Activated CD8-positive, alpha-beta T cell treated with anti-CD3 and anti-CD28 coated beads for 36 hours (primary cell): Measurements from ENCODE around the gene HSP90AB1. TPM values are rescaled to one million over a fixed set of nuclear protein-coding genes. Genes with fewer than 3 reads are reported as not detected.

Source experiments
- ATAC-seq: fragments of 200-7000 bp; cut with Tn5 transposase; one replicate; pipeline ENCODE4 v1.10.0; 2021; ENCODE audit warnings: mild to moderate bottlenecking, moderate library complexity
- CTCF ChIA-PET: fragments of 350-600 bp; sonication (Branson Sonifier 250); formaldehyde crosslinking; loops from one replicate; lab custom pipeline; 2021; ENCODE audit warnings: antibody characterized with exemption; lab: Charles Lee
- POLR2A ChIA-PET: fragments of 350-600 bp; sonication (Branson Sonifier 250); formaldehyde crosslinking; loops from one replicate; lab custom pipeline; 2021; ENCODE audit warnings: antibody characterized with exemption; lab: Charles Lee
- DNase-seq: peaks from one replicate; pipeline ENCODE4 v3.0.0-alpha.2; 2020
- H3K27ac Mint-ChIP-seq: one replicate; pipeline ENCODE4 v1.8.0; 2021; ENCODE audit warnings: mild to moderate bottlenecking, mixed read lengths
- H3K27me3 Mint-ChIP-seq: one replicate; pipeline ENCODE4 v1.8.0; 2021; ENCODE audit warnings: mixed read lengths
- H3K36me3 Mint-ChIP-seq: one replicate; pipeline ENCODE4 v1.8.0; 2021; ENCODE audit warnings: low read depth, mixed read lengths
- H3K4me1 Mint-ChIP-seq: one replicate; pipeline ENCODE4 v1.8.0; 2021; ENCODE audit warnings: low read depth, mixed read lengths
- H3K4me3 Mint-ChIP-seq: one replicate; pipeline ENCODE4 v1.8.0; 2021; ENCODE audit warnings: mild to moderate bottlenecking, moderate library complexity, mixed read lengths
- H3K9me3 Mint-ChIP-seq: one replicate; pipeline ENCODE4 v1.8.0; 2021; ENCODE audit warnings: mixed read lengths
- CTCF ChIP-seq: fragments of 200-600 bp; IDR thresholded peaks from one replicate; pipeline ENCODE4 v1.8.0; 2022; ENCODE audit warnings: antibody characterized with exemption, mild to moderate bottlenecking
- intact Hi-C: fragments of 100-400 bp; cut with micrococcal nuclease; formaldehyde crosslinking; loops from one replicate; pipeline ENCODE4 v1.10.0; 2022
- total RNA-seq, 2 experiments: library from RNA; stranded (reverse); gene quantifications; one replicate each; pipeline ENCODE4 v1.2.3, GENCODE V29; 2021

Gene HSP90AB1
- total RNA-seq, 2 experiments from 2014 or later: 2,124 to 2,130 TPM

- TF ChIP-seq CTCF: no peak
- DNase-seq: no peak
- CTCF ChIA-PET: interaction anchor here (1.3 to 1.7 kb wide), 2 partner anchors 18 to 37 kb away, joined by 4 to 7 read pairs; partner anchors contain the start of gene SLC35B2
- intact Hi-C loops: no loop called here
- peak overlapping the region; percentile 54 for H3K4me3 Mint-ChIP-seq
- no peaks in the 10 kb centered on the region for H3K9me3 Mint-ChIP-seq
- no peak overlapping the region for H3K27ac Mint-ChIP-seq
- peaks cover 42% of the 10 kb centered on the region for H3K4me1 Mint-ChIP-seq
- no peak for ATAC-seq
- H3K36me3 Mint-ChIP-seq: peaks cover 7% of the 10 kb centered on the region
- POLR2A ChIA-PET: interaction anchor here (0.7 to 6.5 kb wide), 3 partner anchors 16 to 27 kb away, joined by 4 to 54 read pairs (median 7); partner anchors contain the start of gene HSP90AB1
- H3K27me3 Mint-ChIP-seq: peaks cover 6% of the 10 kb centered on the region
Observed at GRCh38 chr6:44219815-44220784, 26.8 kb upstream of the HSP90AB1 start.

GRCh38 chr6:44220913-44221290, 26.0 kb upstream of the HSP90AB1 start:
- peaks cover 13% of the 10 kb centered on the region for H3K36me3 Mint-ChIP-seq
- ATAC-seq: no peak
- no peak overlapping the region for H3K4me3 Mint-ChIP-seq
- peaks cover 6% of the 10 kb centered on the region for H3K27me3 Mint-ChIP-seq
- no peak overlapping the region for H3K27ac Mint-ChIP-seq
- H3K9me3 Mint-ChIP-seq: no peaks in the 10 kb centered on the region
- peaks cover 48% of the 10 kb centered on the region for H3K4me1 Mint-ChIP-seq
- TF ChIP-seq CTCF: no peak
- no peak for DNase-seq
- ChIA-PET CTCF (interaction anchor here (0.7 to 7.1 kb wide), 15 partner anchors 8 to 55 kb away, joined by 3 to 52 read pairs (median 5); partner anchors contain the start of gene SLC35B2), POLR2A (interaction anchor here (0.9 to 7.7 kb wide), 3 partner anchors 15 to 451 kb away, joined by 3 to 131 read pairs (median 54); partner anchors contain the start of genes HSP90AB1 and VEGFA)
- intact Hi-C loops: no loop called here

- Mint-ChIP-seq H3K36me3 (peaks cover 16% of the 10 kb centered on the region), H3K27ac (no peak overlapping the region), H3K4me3 (no peak overlapping the region), H3K4me1 (peaks cover 52% of the 10 kb centered on the region), H3K27me3 (peaks cover 6% of the 10 kb centered on the region), H3K9me3 (no peaks in the 10 kb centered on the region)
- peak; percentile 87 for DNase-seq
- intact Hi-C loops: no loop called here
- ATAC-seq: peak; percentile 69
- POLR2A ChIA-PET: interaction anchor here (0.9 to 7.7 kb wide), 3 partner anchors 15 to 452 kb away, joined by 3 to 131 read pairs (median 54); partner anchors contain the start of genes HSP90AB1 and VEGFA
- peak; percentile 81 for TF ChIP-seq CTCF
- CTCF ChIA-PET: interaction anchor here (0.6 to 7.1 kb wide), 16 partner anchors 9 to 55 kb away, joined by 3 to 52 read pairs (median 4); partner anchors contain the start of gene SLC35B2
Observed at GRCh38 chr6:44221291-44221960, 25.5 kb upstream of the HSP90AB1 start.

GRCh38 chr6:44221961-44222335, 25.0 kb upstream of the HSP90AB1 start:
- no peak for ATAC-seq
- peaks cover 52% of the 10 kb centered on the region for H3K4me1 Mint-ChIP-seq
- intact Hi-C loops: no loop called here

More at GRCh38 chr6:44221961-44222335, 25.0 kb upstream of the HSP90AB1 start:
- no peak for TF ChIP-seq CTCF
- no peak overlapping the region for H3K4me3 Mint-ChIP-seq
- peak; percentile 20 for DNase-seq
- H3K27me3 Mint-ChIP-seq: peaks cover 6% of the 10 kb centered on the region
- H3K9me3 Mint-ChIP-seq: no peaks in the 10 kb centered on the region
- CTCF ChIA-PET: interaction anchor here (0.6 to 7.1 kb wide), 13 partner anchors 9 to 50 kb away, joined by 3 to 52 read pairs (median 6); partner anchors contain the start of gene SLC35B2
- H3K36me3 Mint-ChIP-seq: peaks cover 16% of the 10 kb centered on the region
- H3K27ac Mint-ChIP-seq: no peak overlapping the region
- POLR2A ChIA-PET: interaction anchor here (0.9 to 7.7 kb wide), 3 partner anchors 14 to 452 kb away, joined by 3 to 131 read pairs (median 54); partner anchors contain the start of genes HSP90AB1 and VEGFA
